Measurements from ENCODE around the gene SHLD1.
"Not testable (repeated sequence)": the region's sequence is repeated elsewhere in the genome, so short reads cannot be mapped to it uniquely, and the experiment has no call there.

The SHLD1 gene

GRCh38 chr20:5735845-5736510 lies 14.2 kb upstream of the SHLD1 start:
- CTCF ChIA-PET, result no interaction called here
- POLR2A ChIA-PET, result no interaction called here
- no peak for TF ChIP-seq CTCF (IDR thresholded peaks at IDR 0.05; ENCODE audit: insufficient read depth, low read length, missing control alignments)

GRCh38 chr20:5737619-5737953 lies 12.6 kb upstream of the SHLD1 start:
- DNase-seq (ENCODE audit: low read depth, low spot score), result no peak
- no peak for TF ChIP-seq CTCF (IDR thresholded peaks at IDR 0.05; ENCODE audit: insufficient read depth, low read length, missing control alignments)
- ChIA-PET CTCF (no interaction called here), POLR2A (interaction anchor here (0.7 kb wide), 1 partner anchor 178 kb away, joined by 3 read pairs; no protein-coding TSS in a partner anchor)
- H3K4me3 ChIP-seq (ENCODE audit: low read depth, low read length), result no peak overlapping the region

More at GRCh38 chr20:5735845-5736510, 14.2 kb upstream of the SHLD1 start:
- no peak for DNase-seq (ENCODE audit: low read depth, low spot score)
- H3K4me3 ChIP-seq (ENCODE audit: low read depth, low read length), result no peak overlapping the region

- no peak overlapping the region for H3K4me3 ChIP-seq (ENCODE audit: low read depth, low read length)
- ChIA-PET POLR2A (interaction anchor here (0.7 kb wide), 1 partner anchor 179 kb away, joined by 3 read pairs; no protein-coding TSS in a partner anchor), CTCF (no interaction called here)
- TF ChIP-seq CTCF (IDR thresholded peaks at IDR 0.05; ENCODE audit: insufficient read depth, low read length, missing control alignments), result no peak
- no peak for DNase-seq (ENCODE audit: low read depth, low spot score)
These were observed 12.2 kb upstream of the SHLD1 start for GRCh38 chr20:5737966-5738365.

- DNase-seq (ENCODE audit: low read depth, low spot score); POLR2A ChIA-PET; H3K4me3 ChIP-seq (ENCODE audit: low read depth, low read length): not testable (repeated sequence)
- CTCF ChIA-PET, result interaction anchor here (1.3 kb wide), 1 partner anchor 47 kb away, joined by 3 read pairs; no protein-coding TSS in a partner anchor
These were observed 9.6 kb upstream of the SHLD1 start for GRCh38 chr20:5740643-5741042.

- H3K4me3 ChIP-seq (ENCODE audit: low read depth, low read length), result no peak overlapping the region
- no peak for DNase-seq (ENCODE audit: low read depth, low spot score)
- no peak for TF ChIP-seq CTCF (IDR thresholded peaks at IDR 0.05; ENCODE audit: insufficient read depth, low read length, missing control alignments)
- POLR2A ChIA-PET, result no interaction called here
- CTCF ChIA-PET, result interaction anchor here (1.3 kb wide), 1 partner anchor 47 kb away, joined by 3 read pairs; no protein-coding TSS in a partner anchor
These were observed 9.1 kb upstream of the SHLD1 start for GRCh38 chr20:5741089-5741488.

- DNase-seq (ENCODE audit: low read depth, low spot score), result no peak
- no peak overlapping the region for H3K4me3 ChIP-seq (ENCODE audit: low read depth, low read length)
- ChIA-PET POLR2A (no interaction called here), CTCF (no interaction called here)
- no peak for TF ChIP-seq CTCF (IDR thresholded peaks at IDR 0.05; ENCODE audit: insufficient read depth, low read length, missing control alignments)
These were observed 8.2 kb upstream of the SHLD1 start for GRCh38 chr20:5742041-5742440.

- no peak for DNase-seq (ENCODE audit: low read depth, low spot score)
- no peak for TF ChIP-seq CTCF (IDR thresholded peaks at IDR 0.05; ENCODE audit: insufficient read depth, low read length, missing control alignments)
- ChIA-PET POLR2A (no interaction called here), CTCF (no interaction called here)
- H3K4me3 ChIP-seq (ENCODE audit: low read depth, low read length), result no peak overlapping the region
These were observed 4.7 kb upstream of the SHLD1 start for GRCh38 chr20:5745416-5746030.

Data from AG04449 (cell line).